ENCODE results near the gene DENND4A.
A peak's percentile ranks its signal among the peaks of the same experiment; 100 is the strongest.
"Not testable (repeated sequence)": the region's sequence is repeated elsewhere in the genome, so short reads cannot be mapped to it uniquely, and the experiment has no call there.

DENND4A gene

GRCh38 chr15:65818927-65819562, 27.0 kb upstream of the DENND4A start:
- no peak for DNase-seq (ENCODE audit: low spot score)

DNA sequence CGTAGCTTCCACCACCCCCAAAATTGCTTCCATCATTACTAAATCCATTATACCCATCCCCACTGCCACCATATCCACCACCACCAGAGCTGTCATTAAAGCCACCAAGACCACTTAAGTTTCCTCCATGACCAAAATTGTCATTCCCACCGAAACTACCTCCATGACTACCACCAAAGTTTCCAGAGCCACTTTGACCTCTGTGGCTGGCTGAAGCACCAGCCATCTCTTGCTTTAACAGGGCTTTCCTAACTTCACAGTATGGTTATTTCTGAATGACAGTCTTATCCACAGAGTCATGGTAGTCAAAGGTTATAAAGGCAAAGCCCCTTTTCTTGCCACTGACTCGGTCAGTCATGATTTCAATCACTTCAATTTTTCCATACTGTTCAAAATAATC, 24.3 kb upstream of the DENND4A start:
- no peak for DNase-seq (ENCODE audit: low spot score)

GRCh38 chr15:65816008-65816407, 23.9 kb upstream of the DENND4A start:
- peak; percentile 24 for DNase-seq (ENCODE audit: low spot score)

DNA sequence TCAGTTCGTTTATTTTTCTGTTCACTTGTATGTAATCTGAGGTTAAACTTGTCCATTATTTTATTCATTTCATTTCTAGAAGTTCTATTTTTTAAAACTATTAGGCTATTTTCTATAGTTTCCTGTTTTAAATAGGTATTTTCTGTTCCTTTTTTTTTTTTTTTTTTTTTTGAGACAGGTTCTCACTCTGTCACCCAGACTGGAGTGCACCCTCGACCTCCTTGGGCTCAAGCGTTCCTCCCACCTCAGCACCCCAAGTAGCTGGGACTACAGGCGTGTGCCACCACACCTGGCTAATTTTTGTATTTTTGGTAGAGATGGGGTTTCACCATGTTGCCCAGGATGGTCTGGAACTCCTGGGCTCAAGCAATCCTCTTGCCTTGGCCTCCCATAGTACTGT, 22.2 kb upstream of the DENND4A start:
- not testable (repeated sequence) for DNase-seq (ENCODE audit: low spot score)

GRCh38 chr15:65812916-65813315, 20.8 kb upstream of the DENND4A start:
- DNase-seq (ENCODE audit: low spot score), result no peak

- no peak for DNase-seq (ENCODE audit: low spot score)
Observed at GRCh38 chr15:65812467-65812866, 20.4 kb upstream of the DENND4A start.

GRCh38 chr15:65811835-65812234, 19.7 kb upstream of the DENND4A start:
- DNase-seq (ENCODE audit: low spot score), result no peak

DNA sequence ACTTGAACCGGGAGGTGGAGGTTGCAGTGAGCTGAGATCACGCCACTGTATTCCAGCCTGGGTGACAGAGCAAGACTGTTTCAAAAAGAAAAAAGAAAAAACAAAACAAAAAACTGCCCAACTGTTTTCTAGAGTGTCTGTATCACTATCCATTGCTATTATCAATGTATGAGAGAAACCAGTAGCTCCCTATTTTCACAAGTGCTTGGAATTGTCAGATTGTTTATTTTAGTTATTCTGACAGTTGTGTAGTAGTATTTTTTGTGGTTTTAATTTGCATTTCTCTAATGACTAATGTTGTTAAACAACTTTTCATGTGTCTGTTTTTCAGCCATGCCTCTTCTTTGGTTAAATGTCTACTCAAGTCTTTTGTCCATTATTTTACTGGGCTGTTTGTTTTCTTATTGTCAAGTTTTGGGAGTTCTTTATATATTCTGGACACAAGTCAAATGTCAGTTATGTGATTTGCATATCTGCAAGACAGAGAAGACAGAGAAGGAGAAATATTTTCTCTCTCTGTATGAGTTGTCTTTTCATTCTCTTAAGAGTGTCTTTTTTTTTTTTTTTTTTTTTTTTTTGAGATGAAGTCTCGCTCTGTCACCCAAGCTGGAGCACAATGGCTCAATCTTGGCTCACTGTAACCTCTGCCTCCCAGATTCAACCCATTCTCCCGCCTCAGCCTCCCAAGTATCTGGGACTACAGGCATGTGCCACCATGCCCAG, 19.1 kb upstream of the DENND4A start:
- DNase-seq (ENCODE audit: low spot score), result not testable (repeated sequence)

DNA sequence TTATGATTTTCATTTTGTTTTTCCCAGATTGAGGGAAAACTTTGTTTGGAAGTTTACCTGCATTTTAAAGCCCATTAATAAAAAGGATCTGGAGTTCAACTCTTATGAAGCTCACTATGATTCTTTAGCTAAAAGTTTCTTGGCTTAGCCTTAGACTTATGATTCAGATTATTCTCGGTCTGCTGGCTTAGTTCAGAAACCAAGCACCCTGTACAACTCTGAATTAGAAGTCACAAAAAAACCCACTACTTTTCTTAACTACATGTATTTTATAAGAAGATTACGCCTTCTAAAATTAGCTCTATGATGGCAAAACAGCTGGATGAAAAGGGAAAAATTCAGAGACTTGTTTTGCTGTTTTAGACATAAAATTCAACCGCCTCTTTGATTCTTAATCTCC, 14.3 kb upstream of the DENND4A start:
- DNase-seq (ENCODE audit: low spot score), result no peak

- no peak for DNase-seq (ENCODE audit: low spot score)
Observed at GRCh38 chr15:65805019-65805745, 13.1 kb upstream of the DENND4A start.

DNA sequence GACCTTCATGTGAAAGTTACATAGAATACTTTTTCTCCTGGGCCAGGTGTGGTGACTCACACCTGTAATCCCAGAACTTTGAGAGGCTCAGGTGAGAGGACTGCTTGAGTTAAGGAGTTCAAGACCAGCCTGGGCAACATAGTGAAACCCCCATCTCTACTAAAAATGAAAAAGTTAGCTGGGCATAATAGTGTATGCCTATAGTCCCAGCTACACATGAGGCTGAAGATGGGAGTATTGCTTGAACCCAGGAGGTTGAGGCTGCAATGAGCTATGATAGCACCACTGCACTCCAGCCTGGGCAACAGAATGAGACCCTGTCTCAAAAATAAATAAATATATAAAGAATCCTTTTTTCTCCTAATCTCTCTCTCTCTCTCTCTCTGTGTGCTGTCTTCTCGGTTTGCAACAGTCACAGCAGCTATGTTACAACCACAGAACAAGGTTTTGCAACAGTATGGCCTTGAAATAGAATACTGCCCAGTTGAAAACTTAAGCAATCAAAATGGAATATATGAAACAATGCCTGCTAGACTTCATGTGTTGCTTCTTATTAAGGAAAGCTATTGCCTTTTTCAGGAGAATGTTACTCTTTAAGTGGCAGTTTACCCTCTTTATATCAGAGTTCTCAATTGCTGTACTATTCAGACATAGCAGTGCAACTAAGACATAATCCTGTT, 12.3 kb upstream of the DENND4A start:
- DNase-seq (ENCODE audit: low spot score), result peak; percentile 15

DNA sequence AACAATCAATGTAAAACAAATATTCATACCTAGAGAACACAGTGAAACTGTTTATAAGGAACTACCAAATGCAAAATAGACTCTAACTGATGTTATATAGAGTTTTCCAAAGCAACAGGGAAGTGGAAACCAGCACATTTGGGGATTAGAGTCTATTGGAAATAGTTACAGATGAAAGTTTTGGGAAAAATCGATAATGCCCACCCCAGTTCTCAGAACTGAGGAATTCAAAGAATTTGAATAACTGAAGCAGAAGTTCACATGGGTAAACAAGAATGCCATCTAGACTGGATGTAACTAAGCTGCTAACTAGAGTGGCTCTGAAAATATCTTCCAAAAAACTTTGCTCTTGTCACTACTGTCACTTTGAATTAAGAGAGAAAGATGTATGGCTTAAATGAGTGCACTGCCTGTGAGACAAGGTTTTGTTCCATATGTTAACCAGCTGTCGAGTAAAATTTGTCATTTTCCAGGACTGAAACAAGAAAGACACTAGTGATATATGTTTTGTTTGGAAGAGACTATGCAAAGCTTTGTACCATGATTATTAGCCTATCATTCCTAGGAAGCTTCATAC, 9.2 kb upstream of the DENND4A start:
- DNase-seq (ENCODE audit: low spot score), result no peak

DNA sequence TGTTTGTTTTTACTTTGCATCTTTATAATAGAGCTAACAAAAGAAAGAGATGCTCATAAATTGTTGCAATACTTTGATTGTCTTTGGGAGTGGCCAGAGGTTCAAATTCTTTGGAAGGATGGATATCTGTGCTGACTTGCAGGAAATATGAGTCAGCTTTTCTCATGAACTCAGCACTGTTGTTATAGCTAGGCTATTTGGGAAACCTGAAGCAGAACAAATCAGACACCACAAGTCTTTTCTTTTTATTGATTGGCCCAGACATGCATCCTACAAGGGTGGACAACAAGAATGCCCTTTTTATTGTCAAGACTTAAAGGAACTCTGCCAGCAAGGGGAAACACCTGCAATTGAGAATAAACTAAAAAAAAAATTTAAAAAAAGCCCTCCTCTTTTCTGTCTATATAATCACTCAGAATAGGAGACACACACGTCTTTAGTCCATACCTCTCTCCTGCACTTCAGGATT, 4.6 kb upstream of the DENND4A start:
- DNase-seq (ENCODE audit: low spot score), result no peak

GRCh38 chr15:65795663-65796216, 3.6 kb upstream of the DENND4A start:
- no peak for DNase-seq (ENCODE audit: low spot score)

GRCh38 chr15:65793818-65794104, 1.7 kb upstream of the DENND4A start:
- no peak for DNase-seq (ENCODE audit: low spot score)

DNA sequence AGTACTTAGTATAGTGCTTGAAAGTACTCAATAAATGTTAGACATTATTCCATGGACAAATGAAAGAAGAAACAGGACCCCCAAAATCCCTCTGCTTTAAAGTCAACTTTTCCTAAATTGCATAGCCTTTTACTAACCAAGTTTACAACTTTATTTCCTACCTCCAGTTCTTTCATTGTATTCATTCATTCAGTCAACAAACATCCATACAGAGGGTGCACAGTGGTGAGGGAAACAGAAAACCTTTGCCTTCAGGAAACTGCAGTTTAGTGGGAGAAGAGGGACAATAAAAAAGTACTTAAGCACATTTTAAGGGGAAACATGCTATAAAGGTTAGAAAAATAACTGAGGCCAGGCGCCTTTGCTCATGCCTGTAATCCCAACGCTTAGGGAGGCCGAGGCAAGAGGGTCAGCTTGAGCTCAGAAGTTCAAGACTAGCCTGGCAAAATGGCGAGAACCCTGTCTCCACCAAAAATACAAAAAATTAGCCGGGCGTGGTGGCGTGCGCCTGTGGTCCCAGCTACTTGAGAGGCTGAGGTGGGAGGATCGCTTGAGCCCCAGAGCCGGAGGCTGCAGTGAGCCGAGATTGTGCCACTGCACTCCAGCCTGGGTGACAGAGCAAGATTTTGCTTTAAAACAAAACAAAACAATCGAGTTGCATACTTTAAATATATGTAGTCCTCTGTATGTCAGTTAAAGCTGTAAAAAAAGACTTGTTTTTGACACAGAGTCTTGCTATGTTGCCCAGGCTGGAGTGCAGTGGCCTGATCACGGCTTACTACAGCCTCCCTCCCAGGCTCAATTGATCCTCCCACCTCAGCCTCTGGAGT, 1.1 kb upstream of the DENND4A start:
- DNase-seq (ENCODE audit: low spot score), result no peak

DNA sequence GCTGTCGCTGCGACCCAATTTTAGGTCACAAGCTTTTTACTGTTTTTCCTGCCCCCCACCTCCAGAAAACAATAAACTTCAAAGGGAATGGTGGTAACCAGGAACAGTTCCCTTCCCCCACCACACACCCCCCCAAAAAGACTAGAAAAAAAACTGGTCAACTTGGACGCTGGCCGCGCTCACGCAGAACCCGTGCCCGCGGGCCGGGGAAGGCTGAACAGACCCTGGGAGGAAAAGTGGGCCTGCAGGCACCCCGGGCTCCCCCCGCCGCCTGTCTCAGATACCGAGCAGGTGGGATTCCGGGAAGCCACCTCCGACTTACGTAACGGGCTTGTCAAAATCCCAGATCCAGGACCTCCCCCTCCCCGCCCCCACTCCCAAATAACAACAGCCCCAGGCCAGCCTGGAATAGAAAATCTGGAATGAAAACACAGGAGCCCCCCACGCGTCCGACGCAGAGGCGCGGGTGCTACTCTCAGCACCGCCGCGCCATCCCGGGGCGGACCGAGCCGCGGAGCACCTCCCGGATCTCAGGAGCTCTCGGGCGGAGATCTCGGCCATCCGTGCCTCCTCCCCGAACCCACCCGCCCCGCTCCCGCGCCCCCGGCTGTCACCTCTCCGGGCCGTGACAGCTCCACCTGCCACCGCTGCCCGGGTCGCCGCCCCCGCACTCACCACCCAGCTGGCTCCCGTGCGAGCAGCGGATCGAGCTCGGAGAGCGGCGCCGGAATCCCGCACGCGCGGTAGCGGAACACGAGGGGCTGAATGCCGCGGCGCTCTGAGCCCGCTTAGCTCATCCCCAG, 557 bp downstream of the DENND4A start:
- DNase-seq (ENCODE audit: low spot score), result peak; percentile 56

DNA sequence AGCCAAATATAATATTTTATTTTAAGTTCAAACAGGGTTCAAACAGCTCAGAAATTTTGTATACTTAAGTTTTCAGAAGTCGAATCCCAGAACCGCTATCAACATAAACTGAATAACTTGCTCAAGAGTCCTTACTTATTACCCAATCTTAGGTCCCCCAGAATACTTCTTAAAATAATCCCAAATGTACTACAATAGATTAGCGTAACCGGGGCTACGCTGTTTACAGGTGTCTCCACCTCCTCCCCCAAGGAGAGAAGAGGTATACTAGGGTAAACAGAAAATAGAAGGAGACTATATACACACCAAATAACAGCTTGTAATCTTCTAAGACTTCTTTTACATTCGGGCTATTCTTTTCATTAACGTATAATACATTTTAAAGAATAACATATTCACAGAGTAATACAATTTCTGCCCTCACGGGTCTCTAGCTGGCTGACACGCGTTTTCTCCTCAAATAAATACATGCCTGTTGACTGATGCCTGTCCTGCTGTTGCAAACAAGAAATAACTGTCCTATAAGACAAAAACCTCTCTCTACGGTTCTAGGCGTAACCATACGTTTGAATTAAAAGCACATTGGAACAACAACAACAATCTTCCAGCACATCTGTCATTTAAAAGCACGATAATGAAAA, 1.3 kb downstream of the DENND4A start:
- peak; percentile 29 for DNase-seq (ENCODE audit: low spot score)

DNA sequence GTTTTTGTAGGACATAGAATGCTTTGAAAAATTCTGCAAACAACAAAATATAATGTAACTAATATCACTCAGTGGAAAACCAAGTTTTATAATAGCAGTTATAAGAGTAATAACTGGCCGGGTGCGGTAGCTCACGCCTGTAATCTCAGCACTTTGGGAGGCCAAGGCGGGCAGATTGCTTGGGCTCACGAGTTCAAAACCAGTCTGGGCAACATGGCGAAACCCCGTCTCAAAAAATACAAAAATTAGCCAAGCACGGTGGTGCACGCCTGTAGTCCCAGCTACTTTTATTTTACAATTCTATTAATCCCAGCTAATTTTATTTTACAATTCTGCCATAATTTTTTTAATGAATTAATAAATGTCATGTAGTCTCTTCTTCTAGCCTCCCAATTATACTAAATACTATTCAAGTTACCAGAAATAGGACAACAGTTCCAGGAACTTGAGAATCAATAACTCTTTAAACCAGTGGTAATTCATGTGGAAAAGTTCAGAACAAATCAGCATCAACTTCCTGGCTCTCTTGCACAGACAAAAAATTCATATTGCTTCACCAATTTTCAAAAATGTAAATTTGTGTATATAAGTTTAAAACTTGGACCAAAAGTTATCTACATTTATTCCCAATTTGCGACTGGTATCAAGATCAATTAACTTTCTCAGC, 2.2 kb downstream of the DENND4A start:
- DNase-seq (ENCODE audit: low spot score), result no peak

Measured in Ammon's horn (tissue), 1 donor.